EH (cell line): ENCODE measurements around the gene VASH1.

Experiments used
- DNase-seq: peaks from one replicate; pipeline ENCODE4 v3.0.0-alpha.2; 2015; ENCODE audit warnings: low read depth

VASH1 gene

GRCh38 chr14:76742966-76743365 lies 18.3 kb upstream of the VASH1 start:
- DNase-seq = no peak

- no peak for DNase-seq
Measured at GRCh38 chr14:76752744-76753143, 8.5 kb upstream of the VASH1 start.

GRCh38 chr14:76753541-76754198 lies 7.6 kb upstream of the VASH1 start:
- DNase-seq = no peak

- DNase-seq = no peak
Measured at GRCh38 chr14:76754586-76754985, 6.7 kb upstream of the VASH1 start.

- DNase-seq = no peak
Measured at GRCh38 chr14:76755610-76756370, 5.5 kb upstream of the VASH1 start.

GRCh38 chr14:76756371-76756750 lies 4.9 kb upstream of the VASH1 start:
- DNase-seq = no peak

GRCh38 chr14:76759589-76759988 lies 1.7 kb upstream of the VASH1 start:
- no peak for DNase-seq

GRCh38 chr14:76760331-76761135 lies 735 bp upstream of the VASH1 start:
- DNase-seq = no peak

- DNase-seq = no peak
Measured at GRCh38 chr14:76761960-76762410, 717 bp downstream of the VASH1 start.

GRCh38 chr14:76762411-76763095 lies 1.3 kb downstream of the VASH1 start:
- no peak for DNase-seq

- peak; percentile 13 for DNase-seq
Measured at GRCh38 chr14:76763096-76764041, 2.1 kb downstream of the VASH1 start.

GRCh38 chr14:76765461-76765931 lies 4.2 kb downstream of the VASH1 start:
- no peak for DNase-seq

- DNase-seq = no peak
Measured at GRCh38 chr14:76767681-76768656, 6.7 kb downstream of the VASH1 start.

GRCh38 chr14:76768671-76769500 lies 7.6 kb downstream of the VASH1 start:
- DNase-seq = no peak

- DNase-seq = no peak
Measured at GRCh38 chr14:76769636-76770292, 8.5 kb downstream of the VASH1 start.

- DNase-seq = no peak
Measured at GRCh38 chr14:76770521-76771436, 9.5 kb downstream of the VASH1 start.

- no peak for DNase-seq
Measured at GRCh38 chr14:76771437-76771980, 10.2 kb downstream of the VASH1 start.
